Measurements from ENCODE around the gene GATAD2B.

DNA sequence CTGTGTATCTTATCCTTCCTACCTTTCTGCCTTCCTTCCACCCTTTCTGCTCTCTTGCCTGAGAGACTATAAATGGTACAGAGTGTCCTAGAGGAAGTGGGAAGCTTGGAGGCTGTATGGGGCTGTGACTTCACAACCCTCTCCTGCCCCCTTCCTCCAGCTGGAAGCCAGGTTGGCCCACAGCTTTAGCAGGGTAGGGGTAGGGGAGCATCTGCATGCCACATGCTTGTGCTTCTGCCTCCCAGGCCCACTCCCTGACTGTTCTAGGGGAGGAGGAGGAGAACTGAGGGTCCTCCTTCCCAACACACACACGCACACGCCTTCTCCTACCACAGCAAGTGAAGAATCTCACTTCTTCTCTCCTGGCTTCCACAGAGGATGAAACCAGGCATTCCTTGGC is 151.5 kb downstream of the GATAD2B start:
- TF ChIP-seq TAF1 (IDR thresholded peaks at IDR 0.05; ENCODE audit: borderline replicate concordance, low read depth, low read length) (no peak), POLR2AphosphoS5 (IDR thresholded peaks at IDR 0.05; ENCODE audit: low read depth, low read length) (no peak)
